SK-N-SH (cell line): ENCODE data around the gene RAI1. TPM values are rescaled to one million over a fixed set of nuclear protein-coding genes. Genes with fewer than 3 reads are reported as not detected.

Source experiments
- CTCF ChIA-PET: fragments of 300-600, 350-600 bp; formaldehyde crosslinking; extraction: SDS; loops from one replicate; lab custom pipeline; 2021; lab: Yijun Ruan, JAX
- POLR2A ChIA-PET: fragments of 350-600 bp; sonication (Branson Sonifier 250); formaldehyde crosslinking; extraction: SDS; loops from one replicate; lab custom pipeline; 2020; ENCODE audit warnings: antibody characterized with exemption, inconsistent platforms; lab: Yijun Ruan, JAX
- DNase-seq: peaks from one replicate; pipeline ENCODE4 v3.0.0; 2012
- H2AFZ ChIP-seq: fragments of 200-600 bp; sonication (generic); 2 replicates; pipeline ENCODE4 v1.8.1; 2016; ENCODE audit warnings: antibody characterized with exemption, mild to moderate bottlenecking, low read depth
- H3F3A ChIP-seq: fragments of 200-600 bp; sonication (generic); replicated peaks from 2 replicates; pipeline ENCODE3; 2016; ENCODE audit warnings: antibody characterized with exemption, mild to moderate bottlenecking; ENCODE audit not compliant: insufficient read depth
- H3K27ac ChIP-seq, 2 experiments: fragments of 200-500 bp in 1 of 2; fragments of 200-600 bp in 1 of 2; sonication (Bioruptor generic) in 1 of 2; sonication (generic), shearing (Covaris generic) in 1 of 2; 2 replicates each; pipeline versions ENCODE4 v1.5.1 to v1.6.1; 2014 to 2016; ENCODE audit warnings: low read depth in 2 of 2, inconsistent platforms in 1 of 2, low read length in 1 of 2, mild to moderate bottlenecking in 1 of 2, mixed read lengths in 1 of 2
- H3K27me3 ChIP-seq: fragments of 200-600 bp; sonication (generic), shearing (Covaris generic); 2 replicates; pipeline ENCODE4 v1.6.1; 2016; ENCODE audit warnings: mixed run types; ENCODE audit not compliant: insufficient read depth
- H3K36me3 ChIP-seq, 2 experiments: fragments of 200-500 bp in 1 of 2; fragments of 200-600 bp in 1 of 2; sonication (Bioruptor generic) in 1 of 2; sonication (generic) in 1 of 2; replicated peaks in 1 of 2; 2 replicates each; pipeline versions ENCODE3 to v1.5.1; 2014 to 2016; ENCODE audit warnings: low read length in 1 of 2, mild to moderate bottlenecking in 1 of 2; ENCODE audit not compliant: insufficient read depth in 2 of 2, control insufficient read depth in 1 of 2
- H3K4me1 ChIP-seq, 2 experiments: fragments of 200-500 bp in 1 of 2; fragments of 200-600 bp in 1 of 2; sonication (Bioruptor generic) in 1 of 2; sonication (generic), shearing (Covaris generic) in 1 of 2; 2 replicates each; pipeline versions ENCODE4 v1.5.1 to v1.6.1; 2014 to 2016; ENCODE audit warnings: low read depth in 1 of 2, low read length in 1 of 2, mixed run types in 1 of 2; ENCODE audit not compliant: insufficient read depth in 2 of 2, control insufficient read depth in 1 of 2
- H3K4me2 ChIP-seq: fragments of 200-600 bp; sonication (generic), shearing (Covaris generic); 2 replicates; pipeline ENCODE4 v1.6.1; 2017; ENCODE audit warnings: mixed run types
- H3K4me3 ChIP-seq, 2 experiments: fragments of 200-500 bp in 1 of 2; fragments of 200-600 bp in 1 of 2; sonication (Bioruptor generic) in 1 of 2; sonication (generic), shearing (Covaris generic) in 1 of 2; 2 replicates each; pipeline versions ENCODE4 v1.5.1 to v1.8.1; 2014 to 2016; ENCODE audit warnings: low read depth in 2 of 2, inconsistent platforms in 1 of 2, low read length in 1 of 2, mild to moderate bottlenecking in 1 of 2, mixed read lengths in 1 of 2, moderate library complexity in 1 of 2
- H3K79me2 ChIP-seq: fragments of 200-600 bp; sonication (generic); 2 replicates; pipeline ENCODE4 v1.8.1; 2017; ENCODE audit warnings: mild to moderate bottlenecking; ENCODE audit not compliant: insufficient read depth
- H3K9ac ChIP-seq: fragments of 200-600 bp; sonication (generic); 2 replicates; pipeline ENCODE4 v1.6.1; 2017; ENCODE audit warnings: mixed run types
- H3K9me2 ChIP-seq: fragments of 200-600 bp; sonication (generic); 2 replicates; pipeline ENCODE4 v1.6.1; 2017; ENCODE audit warnings: mixed run types
- H3K9me3 ChIP-seq: fragments of 200-600 bp; sonication (generic); 2 replicates; pipeline ENCODE4 v1.6.1; 2017; ENCODE audit warnings: mixed run types, mild to moderate bottlenecking, moderate library complexity
- H4K20me1 ChIP-seq: fragments of 200-600 bp; sonication (generic); 2 replicates; pipeline ENCODE4 v1.6.1; 2017; ENCODE audit warnings: mild to moderate bottlenecking, mixed run types; ENCODE audit not compliant: insufficient read depth
- CHD2 ChIP-seq: fragments of 150-350 bp; IDR thresholded peaks from 2 replicates; pipeline ENCODE4 v1.6.1; 2018; ENCODE audit warnings: low read length; ENCODE audit not compliant: partially characterized antibody
- CTCF ChIP-seq: fragments of 200-600 bp; sonication (generic); IDR thresholded peaks from 2 replicates; pipeline ENCODE4 v1.6.1; 2017; ENCODE audit warnings: antibody characterized with exemption, mild to moderate bottlenecking, moderate library complexity
- EP300 ChIP-seq, 2 experiments: IDR thresholded peaks; 2 replicates each; pipeline versions ENCODE4 v1.4.0 to v1.6.1; 2012; ENCODE audit warnings: borderline replicate concordance in 1 of 2, low read depth in 1 of 2, low read length in 1 of 2
- GABPA ChIP-seq: IDR thresholded peaks from 2 replicates; pipeline ENCODE4 v1.4.0; 2012; ENCODE audit warnings: low read depth, mild to moderate bottlenecking
- GATA2 ChIP-seq: sonication (generic); formaldehyde crosslinking; IDR thresholded peaks from 2 replicates; pipeline ENCODE4 v1.5.0; 2020; ENCODE audit warnings: mild to moderate bottlenecking, missing genetic modification reagents
- IRF3 ChIP-seq: fragments of 150-350 bp; IDR thresholded peaks from 2 replicates; pipeline ENCODE4 v1.6.1; 2016; ENCODE audit warnings: mild to moderate bottlenecking, low read depth, low read length
- MEF2A ChIP-seq: IDR thresholded peaks from 2 replicates; pipeline ENCODE4 v1.4.0; 2012; ENCODE audit warnings: low read depth, borderline replicate concordance
- RAD21 ChIP-seq: IDR thresholded peaks from 2 replicates; pipeline ENCODE4 v1.6.1; 2012; ENCODE audit warnings: mild to moderate bottlenecking, low read length
- REST ChIP-seq: IDR thresholded peaks from 2 replicates; pipeline ENCODE4 v1.6.1; 2012; ENCODE audit warnings: mild to moderate bottlenecking, low read depth, low read length, moderate library complexity
- RXRA ChIP-seq: IDR thresholded peaks from 2 replicates; pipeline ENCODE4 v1.4.0; 2012; ENCODE audit warnings: low read depth, mild to moderate bottlenecking, borderline replicate concordance
- SIN3A ChIP-seq: IDR thresholded peaks from 2 replicates; pipeline ENCODE4 v1.6.1; 2012; ENCODE audit warnings: low read depth, mild to moderate bottlenecking, low read length, moderate library complexity, borderline replicate concordance
- TAF1 ChIP-seq: IDR thresholded peaks from 2 replicates; pipeline ENCODE4 v1.6.1; 2012; ENCODE audit warnings: low read depth, mild to moderate bottlenecking, low read length, moderate library complexity, borderline replicate concordance
- TCF12 ChIP-seq: IDR thresholded peaks from 2 replicates; pipeline ENCODE4 v1.4.0; 2012
- USF2 ChIP-seq: fragments of 150-350 bp; IDR thresholded peaks from 2 replicates; pipeline ENCODE4 v1.6.1; 2017; ENCODE audit warnings: antibody characterized with exemption, low read length, low read depth, borderline replicate concordance
- WGBS: methylation state at CpG from one replicate; pipeline ENCODE4 v1.1.6; 2017; ENCODE audit warnings: low lambda C conversion rate; 5-methylcytosine and 5-hydroxymethylcytosine counted together
- polyA plus RNA-seq, 3 experiments: library from polyadenylated mRNA; depleted of rRNA; stranded (reverse); fragments of >200 nt; gene quantifications; 2 replicates each; pipeline ENCODE4 v1.2.3, GENCODE V29; 2012

Gene RAI1
- polyA plus RNA-seq, 1 of the 3 experiments (the other 2 are of a cell fraction) = 4.7 TPM

DNA sequence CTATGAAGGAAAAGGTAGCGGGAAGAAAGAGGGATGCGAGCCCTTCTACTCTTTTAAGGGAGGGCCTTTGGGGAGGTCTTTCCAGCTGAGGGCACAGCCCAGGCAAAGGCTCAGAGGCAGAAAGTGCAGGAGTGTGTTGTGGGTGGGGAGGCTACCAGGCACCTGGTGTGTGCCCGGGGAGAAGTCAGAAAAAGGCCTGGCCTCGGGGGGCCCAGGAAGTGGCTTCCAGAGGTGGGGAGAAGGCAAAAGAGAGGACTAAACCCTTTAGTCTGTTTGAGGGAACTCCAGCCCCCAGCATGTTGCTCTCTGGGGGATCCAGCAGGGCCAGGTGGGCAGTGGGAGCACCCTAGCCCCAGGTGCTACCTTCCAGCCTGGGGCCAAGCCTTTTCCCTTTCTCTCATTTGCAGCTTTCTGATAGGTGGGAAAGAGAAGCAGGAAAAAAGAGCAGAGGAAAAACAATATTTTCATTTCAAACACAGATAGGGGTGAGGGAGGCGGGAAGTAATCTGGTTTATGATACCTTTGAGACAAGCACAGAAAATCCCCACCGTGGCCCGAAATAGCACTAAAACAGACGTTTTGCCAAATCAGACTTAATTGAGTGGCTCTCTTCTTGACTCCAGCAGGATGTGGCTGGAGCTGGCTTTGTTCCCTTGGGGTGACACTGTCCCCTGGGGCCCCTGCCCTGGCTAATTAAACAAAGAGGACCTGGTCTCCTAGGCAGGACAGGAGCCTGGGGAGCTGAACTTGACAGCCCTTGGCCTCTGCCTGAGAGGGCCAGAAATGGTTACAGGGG lies 10.4 kb downstream of the RAI1 start:
- H3K79me2 ChIP-seq = peaks cover 96% of the 10 kb centered on the region
- H3K36me3 ChIP-seq = no peaks in the 10 kb centered on the region
- peak overlapping the region; percentile 15 to 99; a peak in 3 of 4 replicates for H3K27ac ChIP-seq
- H3K4me3 ChIP-seq = no peak overlapping the region
- WGBS = 56% methylated on average over 8 of the region's 8 CpGs
- peaks cover 50 to 63% of the 10 kb centered on the region in 2 experiments for H3K4me1 ChIP-seq
- peaks cover 26% of the 10 kb centered on the region for H4K20me1 ChIP-seq
- CTCF ChIA-PET = interaction anchor here (0.9 to 5.7 kb wide), 11 partner anchors 10 to 228 kb away, joined by 3 to 35 read pairs (median 4); partner anchors contain the start of gene RAI1
- no peak for TF ChIP-seq GATA2 (CRISPR knock-in tag)
- TF ChIP-seq REST = no peak
- no peak for TF ChIP-seq CHD2
- no peak for TF ChIP-seq TAF1
- no peak; a peak in 1 of 4 replicates for TF ChIP-seq EP300 (IDR thresholded peaks at IDR 0.05; ENCODE audit: borderline replicate concordance in 1 of 2, low read depth in 1 of 2, low read length in 1 of 2)
- H3K4me2 ChIP-seq = peak overlapping the region; percentile 5; the same call in 1 of the 2 replicates
- H3F3A ChIP-seq = peaks cover 15% of the 10 kb centered on the region
- no peak overlapping the region for H2AFZ ChIP-seq
- POLR2A ChIA-PET = interaction anchor here (0.9 to 1.4 kb wide), 4 partner anchors 31 to 99 kb away, joined by 3 to 4 read pairs (median 4); no protein-coding TSS in a partner anchor
- DNase-seq = no peak
- no peak overlapping the region for H3K9ac ChIP-seq
- H3K9me3 ChIP-seq = no peaks in the 10 kb centered on the region
- no peaks in the 10 kb centered on the region for H3K27me3 ChIP-seq
- no peaks in the 10 kb centered on the region for H3K9me2 ChIP-seq

GRCh38 chr17:17692353-17693252 lies 11.3 kb downstream of the RAI1 start:
- peaks cover 15% of the 10 kb centered on the region for H3F3A ChIP-seq
- ChIA-PET POLR2A (interaction anchor here (0.8 to 1.9 kb wide), 7 partner anchors 9 to 144 kb away, joined by 3 to 11 read pairs (median 5); partner anchors contain the start of gene SREBF1), CTCF (interaction anchor here (1.2 to 5.7 kb wide), 8 partner anchors 11 to 227 kb away, joined by 3 to 35 read pairs (median 4); partner anchors contain the start of gene RAI1)
- H3K27me3 ChIP-seq = no peaks in the 10 kb centered on the region
- H3K9me2 ChIP-seq = no peaks in the 10 kb centered on the region
- H4K20me1 ChIP-seq = peaks cover 22% of the 10 kb centered on the region
- no peak overlapping the region for H2AFZ ChIP-seq
- peaks cover 96% of the 10 kb centered on the region for H3K79me2 ChIP-seq
- H3K9me3 ChIP-seq = no peaks in the 10 kb centered on the region
- 76% methylated on average over 4 of the region's 9 CpGs for WGBS
- no peak overlapping the region for H3K4me3 ChIP-seq
- peak overlapping the region; percentile 81 for H3K4me2 ChIP-seq
- H3K9ac ChIP-seq = peak overlapping the region; percentile 93; the same call in 1 of the 2 replicates
- peaks cover 53 to 66% of the 10 kb centered on the region in 2 experiments for H3K4me1 ChIP-seq
- DNase-seq = no peak
- H3K27ac ChIP-seq = peak overlapping the region; percentile 95 to 99; a peak in 3 of 4 replicates
- H3K36me3 ChIP-seq = no peaks in the 10 kb centered on the region
- TF ChIP-seq RXRA (no peak), GATA2 (CRISPR knock-in tag) (no peak), SIN3A (no peak), MEF2A (no peak), RAD21 (no peak), GABPA (no peak), IRF3 (no peak), USF2 (no peak), TCF12 (no peak), TAF1 (no peak), CTCF (no peak)
